ENCODE results near the gene CCL26. TPM values are rescaled to one million over a fixed set of nuclear protein-coding genes. Genes with fewer than 3 reads are reported as not detected.
A peak's percentile ranks its signal among the peaks of the same experiment; 100 is the strongest.

The CCL26 gene
- total and polyA plus RNA-seq, 4 donors, result 0.09 to 0.33 TPM; not detected in 2

- no peak for TF ChIP-seq FOXA1 (IDR thresholded peaks at IDR 0.05)
- TF ChIP-seq RAD21 (IDR thresholded peaks at IDR 0.05), result no peak
- TF ChIP-seq, protein P1, sequence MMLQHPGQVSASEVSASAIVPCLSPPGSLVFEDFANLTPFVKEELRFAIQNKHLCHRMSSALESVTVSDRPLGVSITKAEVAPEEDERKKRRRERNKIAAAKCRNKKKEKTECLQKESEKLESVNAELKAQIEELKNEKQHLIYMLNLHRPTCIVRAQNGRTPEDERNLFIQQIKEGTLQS (IDR thresholded peaks at IDR 0.05), result no peak
- no peak for TF ChIP-seq CTCF (IDR thresholded peaks at IDR 0.05; ENCODE audit: low read depth, low read length, missing input control)
- no peak for TF ChIP-seq TAF1 (conservative IDR thresholded peaks at IDR 0.05)
- TF ChIP-seq MAX (IDR thresholded peaks at IDR 0.05), result no peak
- no peak for TF ChIP-seq HNF4G (IDR thresholded peaks at IDR 0.05)
- TF ChIP-seq FOXA2 (IDR thresholded peaks at IDR 0.05), result no peak
- no peak for TF ChIP-seq NR2F2 (IDR thresholded peaks at IDR 0.05)
- TF ChIP-seq YY1 (IDR thresholded peaks at IDR 0.05), result no peak
- TF ChIP-seq REST (IDR thresholded peaks at IDR 0.05), result no peak
- TF ChIP-seq RXRA (IDR thresholded peaks at IDR 0.05), result no peak
- no peak for TF ChIP-seq GABPA (IDR thresholded peaks at IDR 0.05 in 1 of 2, conservative IDR thresholded peaks at IDR 0.05 in 1 of 2)
- TF ChIP-seq JUND (IDR thresholded peaks at IDR 0.05), result no peak
- TF ChIP-seq HNF4A (conservative IDR thresholded peaks at IDR 0.05), result no peak
- TF ChIP-seq, protein P2, sequence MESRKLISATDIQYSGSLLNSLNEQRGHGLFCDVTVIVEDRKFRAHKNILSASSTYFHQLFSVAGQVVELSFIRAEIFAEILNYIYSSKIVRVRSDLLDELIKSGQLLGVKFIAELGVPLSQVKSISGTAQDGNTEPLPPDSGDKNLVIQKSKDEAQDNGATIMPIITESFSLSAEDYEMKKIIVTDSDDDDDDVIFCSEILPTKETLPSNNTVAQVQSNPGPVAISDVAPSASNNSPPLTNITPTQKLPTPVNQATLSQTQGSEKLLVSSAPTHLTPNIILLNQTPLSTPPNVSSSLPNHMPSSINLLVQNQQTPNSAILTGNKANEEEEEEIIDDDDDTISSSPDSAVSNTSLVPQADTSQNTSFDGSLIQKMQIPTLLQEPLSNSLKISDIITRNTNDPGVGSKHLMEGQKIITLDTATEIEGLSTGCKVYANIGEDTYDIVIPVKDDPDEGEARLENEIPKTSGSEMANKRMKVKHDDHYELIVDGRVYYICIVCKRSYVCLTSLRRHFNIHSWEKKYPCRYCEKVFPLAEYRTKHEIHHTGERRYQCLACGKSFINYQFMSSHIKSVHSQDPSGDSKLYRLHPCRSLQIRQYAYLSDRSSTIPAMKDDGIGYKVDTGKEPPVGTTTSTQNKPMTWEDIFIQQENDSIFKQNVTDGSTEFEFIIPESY (IDR thresholded peaks at IDR 0.05), result no peak
- no peak for TF ChIP-seq EGR1 (IDR thresholded peaks at IDR 0.05; ENCODE audit: low read depth in 2 of 2)
- TF ChIP-seq SP1 (IDR thresholded peaks at IDR 0.05), result no peak
Observed at GRCh38 chr7:75806560-75807307, 34.7 kb upstream of the CCL26 start.

More at GRCh38 chr7:75806560-75807307, 34.7 kb upstream of the CCL26 start:
- 91% methylated on average over 4 of the region's 4 CpGs for WGBS
- Histone ChIP-seq H3K36me3 (ENCODE audit: control insufficient read depth in 4 of 4, insufficient read depth in 3 of 4, low read depth in 1 of 4, low read length in 3 of 4) (no peaks in the 10 kb centered on the region), H3K9me3 (ENCODE audit: control insufficient read depth in 4 of 4, low read length in 3 of 4) (peaks cover 1 to 12% (median 7%) of the 10 kb centered on the region in 4 donors), H3K4me1 (ENCODE audit: control insufficient read depth in 4 of 4, insufficient read depth in 4 of 4, low read length in 3 of 4) (no peaks in the 10 kb centered on the region), H3K27ac (ENCODE audit: low read depth in 1 of 2, low read length in 2 of 2) (no peak overlapping the region), H3K27me3 (ENCODE audit: control insufficient read depth in 4 of 4, insufficient read depth in 4 of 4, low read length in 3 of 4) (no peaks in the 10 kb centered on the region), H3K4me3 (ENCODE audit: low read depth in 1 of 3, low read length in 3 of 3) (peak overlapping the region in 1 of 3 donors; percentile 7), H3K9ac (ENCODE audit: low read depth in 1 of 2, low read length in 2 of 2) (no peak overlapping the region)
- DNase-seq (ENCODE audit: low spot score), result no peak

Data from liver (tissue), 9 donors.